Measurements from ENCODE around the gene NAMPT.
"Not testable (repeated sequence)": the region's sequence is repeated elsewhere in the genome, so short reads cannot be mapped to it uniquely, and the experiment has no call there.

NAMPT gene

DNA sequence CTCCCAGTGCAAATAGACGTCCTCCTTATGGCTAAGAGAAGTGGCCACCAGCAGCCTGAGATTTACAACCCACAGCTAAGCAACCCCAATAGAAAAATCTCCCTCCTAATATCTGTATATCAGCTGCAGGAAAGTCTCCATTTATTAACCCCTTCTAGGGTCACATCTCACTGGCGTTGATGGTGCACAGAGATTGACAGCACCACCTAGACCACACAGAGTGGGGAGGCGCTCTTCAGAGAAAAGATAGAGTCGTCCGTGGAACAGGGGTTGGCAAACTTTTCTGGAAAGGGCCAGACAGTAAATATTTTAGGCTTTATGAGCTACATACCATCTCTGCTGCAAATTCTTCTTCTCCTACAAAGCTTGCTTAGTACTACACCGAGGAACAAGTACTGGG is 60.0 kb downstream of the NAMPT start:
- DNase-seq = no peak

DNA sequence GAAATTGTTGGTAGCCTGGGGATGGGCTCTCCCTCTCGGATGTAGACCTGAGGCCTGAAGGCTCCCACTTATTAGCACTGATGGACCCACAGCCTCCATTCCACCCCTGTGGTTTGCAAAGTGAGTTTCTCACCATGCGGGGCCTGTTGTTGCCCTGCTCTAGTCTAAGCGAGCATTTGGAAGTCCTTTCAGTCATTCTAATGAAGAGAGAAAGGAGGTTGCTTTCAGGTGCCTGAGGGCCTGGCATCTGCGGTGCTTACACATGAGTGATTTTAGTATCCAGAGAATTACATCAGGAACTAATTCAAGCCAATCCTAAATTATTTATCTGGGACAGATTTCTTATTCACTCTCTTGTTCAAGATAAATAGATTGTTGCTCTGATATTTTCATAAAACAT is 61.6 kb downstream of the NAMPT start:
- no peak for DNase-seq

GRCh38 chr7:106222545-106222944 is 62.2 kb downstream of the NAMPT start:
- DNase-seq = no peak

DNA sequence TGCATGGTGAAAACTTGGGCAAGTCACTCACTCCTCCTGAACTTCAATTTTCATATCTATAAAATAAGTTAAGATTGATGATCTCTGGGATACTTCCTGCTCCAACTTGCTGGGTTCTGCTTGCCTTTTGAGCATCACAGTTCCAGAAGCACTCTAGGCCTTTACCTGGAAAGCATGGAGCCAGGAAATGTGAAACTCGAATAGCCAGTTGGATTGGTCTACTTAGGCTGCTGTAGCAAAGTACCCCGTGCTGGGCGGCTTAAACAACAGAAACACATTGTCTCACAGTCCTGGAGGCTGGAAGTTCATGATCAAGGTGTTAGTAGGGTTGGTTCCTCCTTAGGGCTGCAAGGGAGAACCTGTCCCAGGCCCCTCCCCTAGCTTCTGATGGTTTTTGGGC is 64.5 kb downstream of the NAMPT start:
- DNase-seq = no peak

GRCh38 chr7:106219170-106219569 is 65.6 kb downstream of the NAMPT start:
- no peak for DNase-seq

DNA sequence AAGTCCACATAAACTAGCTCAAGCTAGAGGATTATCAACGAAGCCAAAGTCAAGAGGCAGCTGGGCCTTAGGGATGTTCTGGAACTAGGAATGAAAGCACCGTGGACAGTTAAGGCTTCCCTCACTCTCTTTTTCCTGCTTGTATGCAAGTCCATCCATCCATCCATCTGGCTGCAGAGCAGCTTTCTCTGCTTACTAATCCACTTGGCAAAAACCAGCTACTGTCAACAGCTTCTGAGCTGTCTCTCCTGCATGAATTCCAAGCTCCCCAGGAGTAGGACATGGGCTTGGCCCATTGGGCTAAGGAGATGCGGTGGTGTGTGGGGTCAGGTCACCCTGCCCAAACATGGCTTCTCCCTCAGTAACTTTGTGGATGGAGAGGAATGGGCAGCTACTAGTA is 66.2 kb downstream of the NAMPT start:
- DNase-seq = no peak

- DNase-seq = no peak
Measured at GRCh38 chr7:106216923-106217542, 67.8 kb downstream of the NAMPT start.

DNA sequence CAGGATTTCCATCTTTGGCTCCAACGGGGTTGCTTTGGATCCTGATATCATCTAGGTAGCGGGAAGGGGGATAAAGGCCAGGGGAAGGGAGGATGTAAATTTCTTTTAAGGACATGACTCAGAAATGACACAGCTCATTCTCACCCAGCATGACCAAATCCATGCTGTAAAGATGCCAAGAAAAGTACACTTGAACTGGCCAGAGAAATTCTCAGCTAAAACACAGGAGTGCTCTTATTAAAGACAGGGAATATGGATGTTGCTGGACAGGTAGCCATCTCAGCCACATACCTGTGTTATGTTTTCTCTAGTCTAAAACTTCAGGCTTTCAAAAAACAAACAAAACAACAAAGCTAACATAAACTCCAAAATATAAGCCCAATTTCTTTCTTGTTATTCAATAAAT is 68.3 kb downstream of the NAMPT start:
- no peak for DNase-seq

GRCh38 chr7:106215868-106216516 is 68.8 kb downstream of the NAMPT start:
- DNase-seq = no peak

DNA sequence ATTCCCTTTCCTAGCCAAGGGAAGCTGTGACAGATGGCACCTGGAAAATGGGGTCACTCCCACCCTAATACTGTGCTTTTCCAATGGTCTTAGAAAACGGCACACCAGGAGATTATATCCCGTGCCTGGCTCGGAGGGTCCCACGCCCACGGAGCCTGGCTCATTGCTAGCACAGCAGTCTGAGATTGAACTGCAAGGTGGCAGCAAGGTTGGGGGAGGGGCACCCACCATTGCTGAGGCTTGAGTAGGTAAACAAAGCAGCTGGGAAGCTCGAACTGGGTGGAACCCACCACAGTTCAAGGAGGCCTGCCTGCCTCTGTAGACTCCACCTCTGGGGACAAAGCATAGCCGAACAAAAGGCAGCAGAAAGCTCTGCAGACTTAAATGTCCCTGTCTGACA is 75.8 kb downstream of the NAMPT start:
- not testable (repeated sequence) for DNase-seq

- no peak for DNase-seq
Measured at GRCh38 chr7:106206826-106207541, 77.8 kb downstream of the NAMPT start.

DNA sequence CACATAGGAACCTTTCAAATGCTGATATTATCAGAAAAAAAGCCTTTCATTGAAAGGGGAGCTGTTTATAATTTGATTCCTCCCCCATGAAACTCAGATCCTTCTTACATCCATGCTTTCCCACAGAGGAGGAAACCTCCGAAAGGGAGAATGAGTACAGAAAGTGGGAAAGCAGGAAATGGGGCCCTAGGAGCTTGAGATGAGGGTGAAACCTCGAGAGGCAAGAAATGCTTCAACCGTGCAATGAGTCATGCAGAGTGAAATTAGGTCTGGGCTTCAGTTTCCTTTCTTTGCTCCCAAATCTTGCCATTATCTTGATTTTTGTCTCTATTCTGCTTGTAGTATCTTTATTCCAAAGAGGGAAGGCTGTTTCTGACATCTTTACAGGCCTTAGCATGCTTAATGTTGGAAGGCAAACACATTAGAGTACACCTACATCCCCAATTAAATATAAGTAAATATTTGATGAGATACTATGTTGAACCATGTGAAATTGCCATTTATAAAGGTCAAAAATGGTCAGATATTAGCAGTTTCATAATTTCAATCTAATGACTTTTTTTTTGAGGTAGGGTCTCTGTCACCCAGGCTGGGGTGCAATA is 79.1 kb downstream of the NAMPT start:
- DNase-seq = no peak

DNA sequence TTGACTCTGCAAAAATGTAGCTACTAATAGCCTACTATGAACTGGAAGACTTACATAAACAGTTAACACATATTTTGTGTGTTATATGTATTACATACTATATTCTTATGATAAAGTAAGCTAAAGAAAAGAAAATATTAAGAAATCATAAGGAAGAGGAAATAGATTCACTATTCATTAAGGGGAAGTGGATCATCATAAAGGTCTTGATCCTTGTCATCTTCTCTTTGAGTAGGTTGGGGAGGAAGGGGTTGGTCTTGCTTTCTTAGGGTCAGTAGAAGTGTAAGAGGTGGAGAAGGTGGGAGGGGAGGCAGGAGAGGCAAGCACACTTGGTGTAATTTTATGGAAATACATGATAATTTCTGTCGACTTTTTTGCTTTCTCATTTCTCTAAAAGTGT is 81.3 kb downstream of the NAMPT start:
- DNase-seq = no peak

GRCh38 chr7:106201164-106201563 is 83.6 kb downstream of the NAMPT start:
- DNase-seq = no peak

GRCh38 chr7:106199813-106200364 is 84.9 kb downstream of the NAMPT start:
- DNase-seq = no peak

GRCh38 chr7:106199024-106199423 is 85.8 kb downstream of the NAMPT start:
- DNase-seq = no peak
